HG02973 (cell line): ENCODE results near the gene CLVS2.

Experiments
- ATAC-seq: cut with Tn5 transposase; IDR thresholded peaks from one replicate; pipeline ENCODE4 v1.9.1; 2021; ENCODE audit warnings: moderate library complexity; ENCODE audit not compliant: unreplicated experiment

CLVS2 gene

GRCh38 chr6:122995921-122996793, at the start of gene CLVS2:
Gene CLVS2 (plus strand): TSS chr6:122996235. CDS start chr6:122997778, 1,543 bp downstream.
- no peak for ATAC-seq

GRCh38 chr6:122947355-122947754, 48.7 kb upstream of the CLVS2 start:
- no peak for ATAC-seq

- ATAC-seq = no peak
Observed at GRCh38 chr6:122953766-122954165, 42.3 kb upstream of the CLVS2 start.

GRCh38 chr6:122956376-122956775, 39.7 kb upstream of the CLVS2 start:
- ATAC-seq = no peak

- no peak for ATAC-seq
Observed at GRCh38 chr6:122962000-122962624, 33.9 kb upstream of the CLVS2 start.

- ATAC-seq = no peak
Observed at GRCh38 chr6:122969999-122970533, 26.0 kb upstream of the CLVS2 start.

GRCh38 chr6:122977180-122977579, 18.9 kb upstream of the CLVS2 start:
- ATAC-seq = no peak

- no peak for ATAC-seq
Observed at GRCh38 chr6:122984393-122984792, 11.6 kb upstream of the CLVS2 start.

- ATAC-seq = no peak
Observed at GRCh38 chr6:122994256-122994655, 1.8 kb upstream of the CLVS2 start.

GRCh38 chr6:122996794-122997505, 915 bp downstream of the CLVS2 start:
- no peak for ATAC-seq

- ATAC-seq = no peak
Observed at GRCh38 chr6:122997541-122998150, 1.6 kb downstream of the CLVS2 start.

GRCh38 chr6:122998403-122998975, 2.5 kb downstream of the CLVS2 start:
- no peak for ATAC-seq

- ATAC-seq = no peak
Observed at GRCh38 chr6:123000244-123000770, 4.3 kb downstream of the CLVS2 start.

GRCh38 chr6:123001540-123001939, 5.5 kb downstream of the CLVS2 start:
- ATAC-seq = no peak

- no peak for ATAC-seq
Observed at GRCh38 chr6:123007885-123008284, 11.8 kb downstream of the CLVS2 start.

- ATAC-seq = no peak
Observed at GRCh38 chr6:123009059-123009458, 13.0 kb downstream of the CLVS2 start.

GRCh38 chr6:123014835-123015234, 18.8 kb downstream of the CLVS2 start:
- no peak for ATAC-seq

GRCh38 chr6:123016431-123017103, 20.5 kb downstream of the CLVS2 start:
- no peak for ATAC-seq

- ATAC-seq = no peak
Observed at GRCh38 chr6:123017104-123017682, 21.2 kb downstream of the CLVS2 start.
